ENCODE data around the gene LGR4. TPM values are rescaled to one million over a fixed set of nuclear protein-coding genes. Genes with fewer than 3 reads are reported as not detected.

Gene LGR4
- total RNA-seq, 1 donor from 2014 or later = 15.9 TPM

DNA sequence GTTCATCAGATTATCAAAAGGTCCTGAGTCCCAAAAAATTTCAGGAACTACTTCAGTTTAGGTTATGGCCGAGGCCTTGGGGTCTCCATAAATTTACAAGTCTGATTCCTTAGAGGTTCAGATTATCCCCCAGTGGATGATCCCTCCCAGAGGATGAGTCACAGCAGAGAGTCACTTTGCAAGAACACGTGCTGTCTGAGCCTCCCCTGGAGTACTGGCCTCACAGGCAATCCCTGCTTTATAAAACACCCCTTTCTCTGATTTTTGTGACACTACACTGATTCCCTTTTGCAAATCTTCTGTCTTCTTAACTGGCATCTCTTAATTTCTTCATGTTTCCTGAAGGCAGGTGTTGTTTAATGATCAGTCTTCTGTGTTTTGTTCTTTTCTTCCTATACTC is 154.8 kb downstream of the LGR4 start:
- no peak for DNase-seq (ENCODE audit: low read depth)
- TF ChIP-seq, protein P1, sequence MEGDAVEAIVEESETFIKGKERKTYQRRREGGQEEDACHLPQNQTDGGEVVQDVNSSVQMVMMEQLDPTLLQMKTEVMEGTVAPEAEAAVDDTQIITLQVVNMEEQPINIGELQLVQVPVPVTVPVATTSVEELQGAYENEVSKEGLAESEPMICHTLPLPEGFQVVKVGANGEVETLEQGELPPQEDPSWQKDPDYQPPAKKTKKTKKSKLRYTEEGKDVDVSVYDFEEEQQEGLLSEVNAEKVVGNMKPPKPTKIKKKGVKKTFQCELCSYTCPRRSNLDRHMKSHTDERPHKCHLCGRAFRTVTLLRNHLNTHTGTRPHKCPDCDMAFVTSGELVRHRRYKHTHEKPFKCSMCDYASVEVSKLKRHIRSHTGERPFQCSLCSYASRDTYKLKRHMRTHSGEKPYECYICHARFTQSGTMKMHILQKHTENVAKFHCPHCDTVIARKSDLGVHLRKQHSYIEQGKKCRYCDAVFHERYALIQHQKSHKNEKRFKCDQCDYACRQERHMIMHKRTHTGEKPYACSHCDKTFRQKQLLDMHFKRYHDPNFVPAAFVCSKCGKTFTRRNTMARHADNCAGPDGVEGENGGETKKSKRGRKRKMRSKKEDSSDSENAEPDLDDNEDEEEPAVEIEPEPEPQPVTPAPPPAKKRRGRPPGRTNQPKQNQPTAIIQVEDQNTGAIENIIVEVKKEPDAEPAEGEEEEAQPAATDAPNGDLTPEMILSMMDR (IDR thresholded peaks at IDR 0.05; ENCODE audit: insufficient read depth, low read length, poor library complexity, severe bottlenecking) = no peak
- Histone ChIP-seq H3K4me3 (ENCODE audit: low read depth, low read length) (no peak overlapping the region), H3K27me3 (ENCODE audit: control insufficient read depth, insufficient read depth, low read length) (no peaks in the 10 kb centered on the region), H3K36me3 (ENCODE audit: control insufficient read depth, insufficient read depth, low read length) (no peaks in the 10 kb centered on the region)

Other genes starting within 250 kb of the LGR4 start
- gene CCDC34, start 109.6 kb downstream of the LGR4 start, total RNA-seq = 4.4 and 5.6 TPM in 2 replicates
- 38.4 and 41.4 TPM in 2 replicates for gene LIN7C, start 34.0 kb upstream of the LGR4 start, total RNA-seq
- 4.3 and 4.8 TPM in 2 replicates for gene BDNF, start 227.7 kb upstream of the LGR4 start, total RNA-seq

Data from kidney epithelial cell (primary cell).